T-cell (primary cell): ENCODE measurements around the gene FHIT. TPM values are rescaled to one million over a fixed set of nuclear protein-coding genes. Genes with fewer than 3 reads are reported as not detected.
"Not testable (repeated sequence)": the region's sequence is repeated elsewhere in the genome, so short reads cannot be mapped to it uniquely, and the experiment has no call there.

Source experiments
- ATAC-seq, 4 experiments: fragments of 200-7000 bp in 3 of 4; fragments of 150-1000 bp in 1 of 4; cut with Tn5 transposase; replicated peaks in 1 of 4; 1 replicate in 3 of 4; 2 replicates in 1 of 4; pipeline ENCODE4 v1.10.0; 2021; ENCODE audit warnings: moderate library complexity in 3 of 4, mild to moderate bottlenecking in 2 of 4, moderate number of reproducible peaks in 1 of 4
- CTCF ChIA-PET, 2 donors: fragments of 300-600 bp; sonication (Branson Sonifier 250); formaldehyde crosslinking; loops; one replicate each; lab custom pipeline; 2022; ENCODE audit warnings: antibody characterized with exemption in 2 of 2; lab: Charles Lee
- POLR2A ChIA-PET, 2 donors: fragments of 300-600 bp; sonication (Branson Sonifier 250); formaldehyde crosslinking; loops; one replicate each; lab custom pipeline; 2022; ENCODE audit warnings: antibody characterized with exemption in 2 of 2; lab: Charles Lee
- DNase-seq, 35 experiments: peaks; one replicate each; pipeline versions ENCODE4 v3.0.0 to v3.0.0-alpha.2; 2013 to 2023
- H3K27ac ChIP-seq: one replicate; pipeline ENCODE4 v1.5.1; 2013; ENCODE audit warnings: low read length
- H3K27me3 ChIP-seq, 2 experiments: replicated peaks in 1 of 2; 1 replicate in 1 of 2; 2 replicates in 1 of 2; pipeline versions ENCODE4 v1.6.1 to v1.7.0; 2013; ENCODE audit warnings: low read length in 1 of 2, mixed read lengths in 1 of 2; ENCODE audit not compliant: control insufficient read depth in 2 of 2, insufficient read depth in 2 of 2; ENCODE audit errors: extremely low read depth in 1 of 2
- H3K36me3 ChIP-seq, 2 donors: 1 replicate in 1 of 2; 2 replicates in 1 of 2; pipeline versions ENCODE4 v1.6.1 to v1.7.0; 2013; ENCODE audit warnings: low read length in 1 of 2; ENCODE audit not compliant: control insufficient read depth in 2 of 2, insufficient read depth in 1 of 2; ENCODE audit errors: extremely low read depth in 1 of 2
- H3K4me1 ChIP-seq, 2 experiments: 1 replicate in 1 of 2; 2 replicates in 1 of 2; pipeline versions ENCODE4 v1.6.1 to v1.7.0; 2013; ENCODE audit warnings: low read length in 2 of 2, mixed read lengths in 1 of 2; ENCODE audit not compliant: insufficient read depth in 2 of 2, control insufficient read depth in 1 of 2; ENCODE audit errors: extremely low read depth in 1 of 2
- H3K4me3 ChIP-seq, 2 donors: 1 replicate in 1 of 2; 2 replicates in 1 of 2; pipeline versions ENCODE4 v1.5.1 to v1.7.0; 2013; ENCODE audit warnings: mild to moderate bottlenecking in 2 of 2, low read length in 1 of 2, moderate library complexity in 1 of 2; ENCODE audit not compliant: control insufficient read depth in 1 of 2; ENCODE audit errors: extremely low read depth in 1 of 2
- H3K9me3 ChIP-seq: 2 replicates; pipeline ENCODE4 v1.7.0; 2013
- H3K27ac Mint-ChIP-seq, 2 donors: one replicate each; pipeline ENCODE4 v1.8.0; 2020 to 2021; ENCODE audit warnings: mild to moderate bottlenecking in 2 of 2, mixed read lengths in 2 of 2
- H3K27me3 Mint-ChIP-seq, 2 donors: one replicate each; pipeline ENCODE4 v1.8.0; 2021 to 2022; ENCODE audit warnings: mixed read lengths in 2 of 2
- H3K36me3 Mint-ChIP-seq: one replicate; pipeline ENCODE4 v1.8.0; 2021; ENCODE audit warnings: mixed read lengths
- H3K4me1 Mint-ChIP-seq, 3 donors: one replicate each; pipeline ENCODE4 v1.8.0; 2020 to 2022; ENCODE audit warnings: mixed read lengths in 3 of 3, mild to moderate bottlenecking in 1 of 3
- H3K4me3 Mint-ChIP-seq, 3 donors: one replicate each; pipeline ENCODE4 v1.8.0; 2020 to 2022; ENCODE audit warnings: mild to moderate bottlenecking in 3 of 3, mixed read lengths in 3 of 3, moderate library complexity in 3 of 3
- H3K9me3 Mint-ChIP-seq, 3 donors: one replicate each; pipeline ENCODE4 v1.8.0; 2020 to 2022; ENCODE audit warnings: mixed read lengths in 3 of 3
- WGBS: methylation state at CpG from one replicate; pipeline ENCODE4 v1.1.5; 2013; ENCODE audit warnings: missing lambda C conversion rate; ENCODE audit not compliant: insufficient coverage; 5-methylcytosine and 5-hydroxymethylcytosine counted together
- total RNA-seq, 35 experiments: library from RNA in 6 of 35; stranded (reverse) in 6 of 35; fragments of 120-200 nt in 1 of 35; gene quantifications; one replicate each; pipeline versions ENCODE4 v1.2.1 to v1.2.4 and lab custom pipeline; 2013 to 2026

FHIT gene
- total RNA-seq, 5 donors from 2014 or later (not counting 1 experiment from before 2014, with no cell fraction given) = 33.1 to 197 (median 78.3) TPM

GRCh38 chr3:61057464-61057863, 193.8 kb downstream of the FHIT start:
- Mint-ChIP-seq H3K4me3 (no peak overlapping the region), H3K27me3 (no peaks in the 10 kb centered on the region), H3K9me3 (no peaks in the 10 kb centered on the region), H3K36me3 (no peaks in the 10 kb centered on the region), H3K27ac (no peak overlapping the region), H3K4me1 (no peaks in the 10 kb centered on the region)
- Histone ChIP-seq H3K36me3 (no peaks in the 10 kb centered on the region), H3K4me3 (no peak overlapping the region), H3K27ac (no peak overlapping the region), H3K27me3 (no peaks in the 10 kb centered on the region), H3K4me1 (no peaks in the 10 kb centered on the region), H3K9me3 (no peaks in the 10 kb centered on the region)
- ChIA-PET POLR2A (no interaction called here), CTCF (no interaction called here)
- DNase-seq (no peak), ATAC-seq (no peak)
- no CpG with 5 or more reads among the region's 4 CpGs for WGBS

GRCh38 chr3:61055447-61055846, 195.8 kb downstream of the FHIT start:
- Histone ChIP-seq H3K27me3 (no peaks in the 10 kb centered on the region), H3K4me1 (no peaks in the 10 kb centered on the region), H3K4me3 (no peak overlapping the region), H3K27ac (no peak overlapping the region), H3K9me3 (no peaks in the 10 kb centered on the region), H3K36me3 (no peaks in the 10 kb centered on the region)
- Mint-ChIP-seq H3K4me1 (no peaks in the 10 kb centered on the region), H3K36me3 (no peaks in the 10 kb centered on the region), H3K27me3 (no peaks in the 10 kb centered on the region), H3K4me3 (no peak overlapping the region), H3K27ac (no peak overlapping the region), H3K9me3 (no peaks in the 10 kb centered on the region)
- no CpG with 5 or more reads among the region's 1 CpG for WGBS
- DNase-seq (no peak), ATAC-seq (no peak)
- ChIA-PET CTCF (no interaction called here), POLR2A (no interaction called here)

- ATAC-seq = no peak
- Histone ChIP-seq H3K27ac (no peak overlapping the region), H3K4me1 (no peaks in the 10 kb centered on the region), H3K27me3 (no peaks in the 10 kb centered on the region), H3K36me3 (no peaks in the 10 kb centered on the region), H3K9me3 (no peaks in the 10 kb centered on the region), H3K4me3 (no peak overlapping the region)
- ChIA-PET CTCF (no interaction called here), POLR2A (interaction anchor here in 1 of 2 donors (0.6 kb wide), 1 partner anchor 386 kb away, joined by 8 read pairs; no protein-coding TSS in a partner anchor)
- no peaks in the 10 kb centered on the region for H3K36me3 Mint-ChIP-seq
- no peak overlapping the region for H3K27ac Mint-ChIP-seq
- WGBS = 80% methylated on average over 1 of the region's 2 CpGs
- H3K4me3 Mint-ChIP-seq = no peak overlapping the region
- DNase-seq = no peak
- H3K9me3 Mint-ChIP-seq = no peaks in the 10 kb centered on the region
- H3K4me1 Mint-ChIP-seq = no peaks in the 10 kb centered on the region
- no peaks in the 10 kb centered on the region for H3K27me3 Mint-ChIP-seq
Observed at GRCh38 chr3:61053781-61054496, 197.3 kb downstream of the FHIT start.

- ATAC-seq = no peak
- Mint-ChIP-seq H3K27ac (no peak overlapping the region), H3K27me3 (no peaks in the 10 kb centered on the region), H3K36me3 (no peaks in the 10 kb centered on the region), H3K4me3 (no peak overlapping the region), H3K9me3 (no peaks in the 10 kb centered on the region), H3K4me1 (no peaks in the 10 kb centered on the region)
- H3K27ac ChIP-seq = no peak overlapping the region
- ChIA-PET POLR2A (no interaction called here), CTCF (no interaction called here)
- H3K4me3 ChIP-seq = no peak overlapping the region
- DNase-seq = no peak
- H3K4me1 ChIP-seq = no peaks in the 10 kb centered on the region
- H3K27me3 ChIP-seq = no peaks in the 10 kb centered on the region
- no peaks in the 10 kb centered on the region for H3K9me3 ChIP-seq
- no peaks in the 10 kb centered on the region for H3K36me3 ChIP-seq
- no CpG with 5 or more reads among the region's 1 CpG for WGBS
Observed at GRCh38 chr3:61052851-61053250, 198.4 kb downstream of the FHIT start.

GRCh38 chr3:61051666-61052065, 199.6 kb downstream of the FHIT start:
- Histone ChIP-seq H3K4me3 (no peak overlapping the region), H3K9me3 (no peaks in the 10 kb centered on the region), H3K4me1 (no peaks in the 10 kb centered on the region), H3K27ac (no peak overlapping the region), H3K36me3 (no peaks in the 10 kb centered on the region), H3K27me3 (no peaks in the 10 kb centered on the region)
- H3K27me3 Mint-ChIP-seq = no peaks in the 10 kb centered on the region
- H3K4me1 Mint-ChIP-seq = no peaks in the 10 kb centered on the region
- DNase-seq (no peak), ATAC-seq (no peak)
- CTCF ChIA-PET = no interaction called here
- WGBS = no CpG with 5 or more reads among the region's 1 CpG
- H3K4me3 Mint-ChIP-seq = no peak overlapping the region
- H3K36me3 Mint-ChIP-seq = no peaks in the 10 kb centered on the region
- H3K9me3 Mint-ChIP-seq = peaks cover 4 to 6% (median 6%) of the 10 kb centered on the region in 3 donors
- POLR2A ChIA-PET = no interaction called here
- no peak overlapping the region for H3K27ac Mint-ChIP-seq

GRCh38 chr3:61045169-61045568, 206.1 kb downstream of the FHIT start:
- ATAC-seq, H3K9me3 ChIP-seq, H3K27me3 ChIP-seq, H3K27ac Mint-ChIP-seq, H3K36me3 Mint-ChIP-seq, H3K4me1 ChIP-seq, DNase-seq, H3K27ac ChIP-seq, H3K36me3 ChIP-seq, H3K4me3 ChIP-seq, H3K27me3 Mint-ChIP-seq, H3K4me1 Mint-ChIP-seq, CTCF ChIA-PET, H3K4me3 Mint-ChIP-seq, POLR2A ChIA-PET: not testable (repeated sequence)
- WGBS = no CpG with 5 or more reads among the region's 1 CpG
- H3K9me3 Mint-ChIP-seq = peaks cover 6 to 22% (median 6%) of the 10 kb centered on the region in 3 donors
